Measurements from ENCODE around the gene LCMT1.

LCMT1 gene

DNA sequence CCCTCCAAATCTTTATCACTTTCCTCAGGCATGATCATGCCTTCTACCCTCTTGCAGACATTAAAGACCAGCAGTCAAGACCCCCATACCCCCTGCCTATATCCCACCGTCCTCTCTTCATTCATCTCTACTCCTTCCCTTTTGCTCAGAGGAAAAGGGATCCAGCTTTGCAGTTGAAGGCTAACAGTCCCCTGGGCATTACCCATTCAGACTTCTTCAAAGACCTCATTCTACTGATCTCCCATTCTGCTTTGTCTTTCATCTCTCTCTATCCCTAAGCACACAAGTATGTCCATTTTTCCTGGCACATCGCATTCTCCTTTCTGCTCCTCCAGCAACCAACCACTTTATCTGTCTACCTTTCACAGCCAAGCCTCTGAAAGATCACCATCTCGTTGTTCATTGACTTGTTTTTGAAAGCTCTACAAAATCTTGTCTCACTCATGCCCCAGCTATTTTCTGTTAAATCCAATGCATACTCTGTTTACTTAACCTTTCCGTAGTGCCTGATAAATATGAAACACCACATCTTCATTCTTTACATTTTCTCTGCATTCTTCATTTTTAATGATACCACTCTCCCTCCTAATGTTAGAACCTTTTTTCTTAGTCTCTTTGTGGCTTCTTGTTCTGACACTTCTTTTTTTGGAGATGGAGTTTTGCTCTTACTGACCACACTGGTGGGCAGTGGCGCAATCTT lies 14.1 kb upstream of the LCMT1 start:
- no peak overlapping the region for H3K4me3 ChIP-seq (ENCODE audit: low read depth in 1 of 2, low read length in 2 of 2)
- H3K9me3 ChIP-seq (ENCODE audit: control insufficient read depth in 1 of 2, low read length in 2 of 2) = no peaks in the 10 kb centered on the region
- no peaks in the 10 kb centered on the region for H3K36me3 ChIP-seq (ENCODE audit: control insufficient read depth in 1 of 2, insufficient read depth in 2 of 2, low read length in 2 of 2)
- H3K4me1 ChIP-seq (ENCODE audit: control insufficient read depth in 1 of 2, insufficient read depth in 2 of 2, low read length in 2 of 2) = no peaks in the 10 kb centered on the region
- H3K27ac ChIP-seq (ENCODE audit: low read length) = no peak overlapping the region
- H3K27me3 ChIP-seq (ENCODE audit: low read depth, low read length) = no peaks in the 10 kb centered on the region

DNA sequence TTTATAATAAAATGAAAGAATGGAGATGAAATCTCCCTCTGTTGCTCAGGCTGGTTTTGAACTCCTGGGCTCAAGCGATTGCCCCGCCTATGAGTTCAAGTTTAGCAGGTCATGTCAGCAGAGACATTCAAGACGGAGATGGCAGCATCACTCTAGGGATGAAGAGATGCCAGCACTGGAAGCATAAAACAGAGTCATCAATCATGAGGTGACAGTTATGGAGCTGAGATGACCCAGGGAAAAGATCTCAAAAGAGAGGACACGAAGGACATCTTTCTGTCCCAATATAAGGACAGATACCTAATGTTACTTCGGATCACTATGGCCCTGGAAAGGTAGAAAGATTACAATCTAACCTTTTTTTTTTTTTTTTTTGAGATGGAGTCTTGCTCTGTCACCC lies 11.0 kb upstream of the LCMT1 start:
- H3K27me3 ChIP-seq (ENCODE audit: low read depth, low read length) = no peaks in the 10 kb centered on the region
- H3K9me3 ChIP-seq (ENCODE audit: control insufficient read depth in 1 of 2, low read length in 2 of 2) = no peaks in the 10 kb centered on the region
- H3K36me3 ChIP-seq (ENCODE audit: control insufficient read depth in 1 of 2, insufficient read depth in 2 of 2, low read length in 2 of 2) = no peaks in the 10 kb centered on the region
- H3K4me3 ChIP-seq (ENCODE audit: low read depth in 1 of 2, low read length in 2 of 2) = no peak overlapping the region
- no peak overlapping the region for H3K27ac ChIP-seq (ENCODE audit: low read length)
- no peaks in the 10 kb centered on the region for H3K4me1 ChIP-seq (ENCODE audit: control insufficient read depth in 1 of 2, insufficient read depth in 2 of 2, low read length in 2 of 2)

DNA sequence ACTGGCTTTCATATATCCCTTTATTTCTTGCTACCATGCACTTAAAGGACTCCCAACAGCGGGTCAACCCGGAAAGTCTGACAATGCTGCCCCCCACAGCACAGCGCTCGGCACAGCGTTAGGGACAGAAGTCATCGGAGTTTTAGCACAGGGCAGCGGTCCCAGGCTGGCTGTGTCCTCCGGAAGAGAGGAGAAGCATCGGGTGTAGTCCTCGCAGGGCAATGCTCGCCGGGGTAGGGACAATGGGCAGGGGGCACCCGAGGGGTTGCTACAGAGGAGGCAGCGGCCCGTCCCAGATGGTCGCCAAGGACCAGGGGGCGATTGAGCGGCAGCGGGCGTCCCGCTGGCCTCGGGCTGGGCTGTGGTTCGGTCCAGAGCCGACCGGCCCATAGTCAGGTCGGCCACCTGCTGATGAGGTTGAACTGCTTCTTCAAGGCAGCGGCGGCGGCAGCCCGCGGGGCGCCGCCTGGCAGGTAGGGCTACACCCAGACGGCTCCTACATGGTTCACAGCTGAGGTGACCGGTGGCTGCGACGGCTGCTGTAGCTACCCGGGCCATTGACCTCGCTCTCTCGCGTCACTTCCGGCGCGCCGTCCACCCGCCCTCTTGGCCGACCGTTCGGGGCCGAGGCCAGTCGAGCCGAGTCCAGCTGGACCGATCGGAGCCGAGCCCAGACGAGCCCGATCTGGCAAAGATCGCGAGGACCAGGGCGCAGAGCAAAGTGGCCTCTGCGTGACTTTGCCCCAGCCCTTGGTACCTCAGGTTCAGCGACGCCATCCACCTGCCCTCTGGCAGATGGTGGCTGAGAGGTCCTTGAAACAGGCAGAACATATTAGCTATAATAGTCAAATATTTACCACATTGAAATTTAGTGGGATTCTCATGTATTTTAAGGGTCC lies 4.7 kb upstream of the LCMT1 start:
- Histone ChIP-seq H3K4me1 (ENCODE audit: control insufficient read depth in 1 of 2, insufficient read depth in 2 of 2, low read length in 2 of 2) (peaks cover 4 to 21% of the 10 kb centered on the region in 2 donors), H3K27me3 (ENCODE audit: low read depth, low read length) (no peaks in the 10 kb centered on the region), H3K4me3 (ENCODE audit: low read depth in 1 of 2, low read length in 2 of 2) (peak overlapping the region; percentile 81), H3K9me3 (ENCODE audit: control insufficient read depth in 1 of 2, low read length in 2 of 2) (no peaks in the 10 kb centered on the region), H3K27ac (ENCODE audit: low read length) (peak overlapping the region; percentile 86), H3K36me3 (ENCODE audit: control insufficient read depth in 1 of 2, insufficient read depth in 2 of 2, low read length in 2 of 2) (no peaks in the 10 kb centered on the region)

DNA sequence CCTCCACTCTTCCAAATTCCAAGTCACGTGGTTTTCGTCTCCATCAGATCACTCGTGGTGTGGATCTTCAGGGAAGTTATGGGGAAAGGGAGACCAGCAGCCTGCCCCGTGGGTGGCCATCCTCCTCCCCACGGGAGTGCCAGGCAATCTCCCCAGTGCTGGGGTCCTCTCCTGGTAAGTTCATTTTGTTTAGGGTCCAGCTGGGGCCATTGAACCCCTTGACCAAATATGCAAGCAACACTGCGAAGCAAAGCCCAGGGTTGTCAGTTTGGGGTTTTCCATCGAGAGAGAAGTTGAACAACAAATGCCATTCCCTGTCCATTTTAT lies 4.1 kb upstream of the LCMT1 start:
- Histone ChIP-seq H3K27me3 (ENCODE audit: low read depth, low read length) (no peaks in the 10 kb centered on the region), H3K4me1 (ENCODE audit: control insufficient read depth in 1 of 2, insufficient read depth in 2 of 2, low read length in 2 of 2) (peaks cover 4 to 27% of the 10 kb centered on the region in 2 donors), H3K9me3 (ENCODE audit: control insufficient read depth in 1 of 2, low read length in 2 of 2) (no peaks in the 10 kb centered on the region), H3K4me3 (ENCODE audit: low read depth in 1 of 2, low read length in 2 of 2) (peak overlapping the region; percentile 81), H3K36me3 (ENCODE audit: control insufficient read depth in 1 of 2, insufficient read depth in 2 of 2, low read length in 2 of 2) (no peaks in the 10 kb centered on the region), H3K27ac (ENCODE audit: low read length) (peak overlapping the region; percentile 86)

DNA sequence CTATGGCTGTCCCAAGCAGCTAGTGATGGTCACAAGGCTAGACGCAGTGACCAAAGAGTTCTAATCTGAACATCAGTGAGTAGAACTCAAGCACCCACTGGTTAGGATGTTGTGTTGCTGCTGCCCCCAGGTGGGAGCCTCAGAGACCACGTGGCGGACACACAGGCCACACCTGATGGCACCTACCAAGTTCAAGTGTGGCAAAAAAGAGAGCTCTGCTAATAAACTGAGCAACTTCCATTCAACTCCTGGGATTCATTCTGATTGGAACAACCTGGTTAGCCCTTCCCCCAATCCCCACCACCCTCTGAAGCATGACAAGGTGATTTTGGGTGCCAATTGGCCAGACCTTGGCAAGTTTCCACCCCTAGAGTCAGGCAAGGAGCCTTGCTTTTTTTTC lies 3.5 kb upstream of the LCMT1 start:
- H3K4me3 ChIP-seq (ENCODE audit: low read depth in 1 of 2, low read length in 2 of 2) = no peak overlapping the region
- H3K27me3 ChIP-seq (ENCODE audit: low read depth, low read length) = no peaks in the 10 kb centered on the region
- H3K36me3 ChIP-seq (ENCODE audit: control insufficient read depth in 1 of 2, insufficient read depth in 2 of 2, low read length in 2 of 2) = no peaks in the 10 kb centered on the region
- H3K27ac ChIP-seq (ENCODE audit: low read length) = no peak overlapping the region
- H3K4me1 ChIP-seq (ENCODE audit: control insufficient read depth in 1 of 2, insufficient read depth in 2 of 2, low read length in 2 of 2) = peaks cover 4 to 33% of the 10 kb centered on the region in 2 donors
- H3K9me3 ChIP-seq (ENCODE audit: control insufficient read depth in 1 of 2, low read length in 2 of 2) = no peaks in the 10 kb centered on the region

DNA sequence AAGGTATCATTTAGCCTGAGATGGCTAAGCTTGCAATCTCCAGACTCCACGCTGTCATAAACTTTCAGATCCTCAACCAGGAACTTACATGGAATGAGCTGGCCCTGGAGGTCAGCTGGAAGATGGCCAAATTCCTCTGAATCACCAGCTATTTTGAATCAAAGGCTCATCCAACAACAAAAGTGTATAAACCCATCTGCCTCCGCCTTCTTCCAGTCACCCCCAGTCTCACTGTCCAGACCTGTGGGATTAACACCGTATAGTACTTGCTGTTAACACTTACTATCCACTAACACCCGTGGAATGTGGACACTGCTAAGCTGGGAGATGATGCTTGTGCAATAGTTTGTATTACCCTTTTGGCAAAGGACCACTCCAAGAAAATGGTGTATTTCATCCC lies 1.9 kb upstream of the LCMT1 start:
- Histone ChIP-seq H3K4me1 (ENCODE audit: control insufficient read depth in 1 of 2, insufficient read depth in 2 of 2, low read length in 2 of 2) (peaks cover 4 to 47% of the 10 kb centered on the region in 2 donors), H3K27me3 (ENCODE audit: low read depth, low read length) (no peaks in the 10 kb centered on the region), H3K36me3 (ENCODE audit: control insufficient read depth in 1 of 2, insufficient read depth in 2 of 2, low read length in 2 of 2) (no peaks in the 10 kb centered on the region), H3K4me3 (ENCODE audit: low read depth in 1 of 2, low read length in 2 of 2) (no peak overlapping the region), H3K9me3 (ENCODE audit: control insufficient read depth in 1 of 2, low read length in 2 of 2) (no peaks in the 10 kb centered on the region), H3K27ac (ENCODE audit: low read length) (no peak overlapping the region)

DNA sequence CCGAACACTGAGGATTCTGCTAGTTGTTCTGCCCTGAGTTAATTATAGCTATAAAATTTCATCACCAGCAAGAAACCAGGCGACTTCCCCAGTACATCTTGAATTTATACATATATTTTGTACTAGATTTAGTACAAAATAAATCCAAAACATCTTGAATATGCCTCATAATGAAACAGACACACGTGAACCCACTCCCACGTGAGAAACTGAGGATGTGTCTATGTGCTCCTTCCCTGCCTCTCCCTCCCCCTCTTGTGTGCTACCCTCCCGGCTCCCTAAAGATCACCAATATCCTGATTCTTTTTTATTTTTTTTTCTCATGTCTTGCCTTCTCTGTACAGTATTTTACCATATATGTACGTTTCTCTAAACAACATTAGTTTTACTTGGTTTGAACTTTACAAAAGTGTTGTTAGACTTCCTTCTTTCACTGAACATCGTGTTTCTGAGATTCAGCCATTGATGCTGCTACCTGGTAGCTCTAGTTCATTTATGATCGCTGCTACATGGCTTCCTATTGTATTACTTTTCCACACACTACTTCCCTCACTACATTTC lies 1.1 kb upstream of the LCMT1 start:
- Histone ChIP-seq H3K4me1 (ENCODE audit: control insufficient read depth in 1 of 2, insufficient read depth in 2 of 2, low read length in 2 of 2) (peaks cover 4 to 47% of the 10 kb centered on the region in 2 donors), H3K9me3 (ENCODE audit: control insufficient read depth in 1 of 2, low read length in 2 of 2) (no peaks in the 10 kb centered on the region), H3K27me3 (ENCODE audit: low read depth, low read length) (no peaks in the 10 kb centered on the region), H3K36me3 (ENCODE audit: control insufficient read depth in 1 of 2, insufficient read depth in 2 of 2, low read length in 2 of 2) (no peaks in the 10 kb centered on the region), H3K27ac (ENCODE audit: low read length) (peak overlapping the region; percentile 80), H3K4me3 (ENCODE audit: low read depth in 1 of 2, low read length in 2 of 2) (peak overlapping the region; percentile 74 to 75)

DNA sequence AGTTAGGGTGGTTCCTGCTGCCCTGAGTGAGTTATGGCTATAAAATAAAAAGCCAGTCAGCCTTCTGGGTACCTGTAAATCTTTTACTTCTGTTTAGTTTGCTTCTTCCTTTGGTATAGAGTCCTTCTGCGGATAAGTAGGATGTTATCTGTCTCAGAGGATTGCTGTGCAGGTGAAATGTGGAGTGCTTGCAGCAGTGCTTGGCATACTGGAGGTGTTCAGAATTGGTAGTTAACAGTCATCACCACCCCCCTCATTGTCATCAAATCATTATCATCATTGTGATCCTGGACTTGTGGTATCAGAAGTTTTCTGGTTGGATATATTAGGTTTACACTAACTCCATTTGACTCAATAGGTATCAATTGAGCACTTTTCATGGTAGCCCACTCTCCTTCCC lies 2.6 kb downstream of the LCMT1 start:
- peaks cover 0 to 14% of the 10 kb centered on the region in 2 donors for H3K36me3 ChIP-seq (ENCODE audit: control insufficient read depth in 1 of 2, insufficient read depth in 2 of 2, low read length in 2 of 2)
- no peaks in the 10 kb centered on the region for H3K9me3 ChIP-seq (ENCODE audit: control insufficient read depth in 1 of 2, low read length in 2 of 2)
- H3K27ac ChIP-seq (ENCODE audit: low read length) = no peak overlapping the region
- peaks cover 4 to 40% of the 10 kb centered on the region in 2 donors for H3K4me1 ChIP-seq (ENCODE audit: control insufficient read depth in 1 of 2, insufficient read depth in 2 of 2, low read length in 2 of 2)
- H3K4me3 ChIP-seq (ENCODE audit: low read depth in 1 of 2, low read length in 2 of 2) = no peak overlapping the region
- H3K27me3 ChIP-seq (ENCODE audit: low read depth, low read length) = no peaks in the 10 kb centered on the region

DNA sequence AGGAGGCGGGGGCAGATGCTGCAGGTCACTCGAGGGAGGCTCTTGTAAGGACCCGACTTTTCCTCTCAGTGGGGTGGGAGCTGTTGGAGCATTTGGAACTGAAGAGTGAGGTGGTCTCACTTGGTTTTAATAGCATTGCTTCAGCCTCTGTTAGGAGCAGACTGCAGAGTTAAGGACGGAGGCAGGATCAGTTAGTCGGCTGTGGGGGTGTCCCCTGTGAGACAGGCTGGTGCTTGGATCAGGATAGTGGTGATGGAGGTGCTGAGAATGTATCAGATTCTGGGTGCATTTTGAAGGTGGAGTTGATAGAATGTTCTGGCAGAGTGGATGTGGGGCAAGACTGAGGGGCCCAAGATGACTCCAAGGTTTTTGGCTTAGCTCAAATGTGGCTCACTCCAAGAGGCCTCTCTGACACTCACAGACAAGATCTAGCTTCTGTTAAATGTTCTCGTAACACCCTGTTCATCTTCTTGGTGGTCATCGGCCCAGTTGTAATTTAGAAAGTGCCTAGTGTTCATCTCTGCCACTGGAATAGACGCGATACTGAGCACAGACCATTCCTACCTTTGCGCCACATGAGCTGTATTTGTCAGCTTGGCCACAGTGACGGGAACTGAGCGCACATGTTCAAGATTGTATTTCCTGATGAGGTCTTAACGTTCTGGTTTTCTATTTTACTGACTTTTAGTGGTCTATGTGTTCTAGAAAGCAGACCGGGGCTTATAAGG lies 7.5 kb downstream of the LCMT1 start:
- Histone ChIP-seq H3K36me3 (ENCODE audit: control insufficient read depth in 1 of 2, insufficient read depth in 2 of 2, low read length in 2 of 2) (peaks cover 0 to 14% of the 10 kb centered on the region in 2 donors), H3K4me3 (ENCODE audit: low read depth in 1 of 2, low read length in 2 of 2) (no peak overlapping the region), H3K27ac (ENCODE audit: low read length) (no peak overlapping the region), H3K9me3 (ENCODE audit: control insufficient read depth in 1 of 2, low read length in 2 of 2) (no peaks in the 10 kb centered on the region), H3K4me1 (ENCODE audit: control insufficient read depth in 1 of 2, insufficient read depth in 2 of 2, low read length in 2 of 2) (peaks cover 0 to 7% of the 10 kb centered on the region in 2 donors), H3K27me3 (ENCODE audit: low read depth, low read length) (no peaks in the 10 kb centered on the region)

DNA sequence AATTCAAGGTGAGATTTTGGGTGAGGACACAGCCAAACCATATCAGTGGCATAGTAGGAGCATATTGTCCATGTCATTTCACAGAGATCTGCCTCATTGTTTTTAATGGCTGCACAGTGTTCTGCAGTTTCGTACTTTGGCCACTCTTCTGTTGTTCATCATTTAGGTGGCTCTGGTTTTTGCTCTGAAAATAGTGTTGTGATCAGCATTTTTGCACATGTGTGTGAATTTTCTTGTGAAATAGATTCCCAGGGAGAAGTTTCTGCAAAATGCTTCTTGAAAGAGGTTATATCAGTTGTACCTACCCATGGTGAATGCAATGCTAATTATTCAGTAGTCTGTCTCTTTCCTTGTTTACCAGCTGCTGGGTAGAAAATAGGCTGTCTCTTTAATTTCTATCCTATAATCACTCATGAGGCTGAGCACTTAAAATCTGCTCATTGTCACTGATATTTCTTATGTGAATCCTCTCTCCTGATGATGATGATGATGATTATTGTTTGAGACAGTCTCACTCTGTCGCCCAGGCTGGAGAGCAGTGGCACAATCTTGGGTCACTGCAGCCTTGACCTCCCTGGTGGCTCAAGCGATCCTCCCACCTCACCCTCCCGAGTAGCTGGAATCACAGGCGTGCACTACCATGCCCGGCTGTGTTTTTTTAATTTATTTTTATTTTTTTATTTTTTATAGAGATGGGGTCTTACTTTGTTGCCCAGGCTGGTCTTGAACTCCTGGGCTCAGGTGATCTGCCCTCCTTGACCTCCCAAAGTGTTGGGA lies 10.5 kb downstream of the LCMT1 start:
- peaks cover 0 to 5% of the 10 kb centered on the region in 2 donors for H3K36me3 ChIP-seq (ENCODE audit: control insufficient read depth in 1 of 2, insufficient read depth in 2 of 2, low read length in 2 of 2)
- H3K27me3 ChIP-seq (ENCODE audit: low read depth, low read length) = no peaks in the 10 kb centered on the region
- H3K9me3 ChIP-seq (ENCODE audit: control insufficient read depth in 1 of 2, low read length in 2 of 2) = no peaks in the 10 kb centered on the region
- no peak overlapping the region for H3K27ac ChIP-seq (ENCODE audit: low read length)
- no peak overlapping the region for H3K4me3 ChIP-seq (ENCODE audit: low read depth in 1 of 2, low read length in 2 of 2)
- no peaks in the 10 kb centered on the region for H3K4me1 ChIP-seq (ENCODE audit: control insufficient read depth in 1 of 2, insufficient read depth in 2 of 2, low read length in 2 of 2)
